Measurements from ENCODE around the gene BUD31. TPM values are rescaled to one million over a fixed set of nuclear protein-coding genes. Genes with fewer than 3 reads are reported as not detected.

BUD31 gene
- total and polyA plus RNA-seq, 2 of the 4 experiments (the other 2 are of a cell fraction): 72.6 to 97.2 TPM

- H2AFZ ChIP-seq (replicated peaks; ENCODE audit: low read length, poor library complexity): peak overlapping the region; percentile 32
- peaks cover 14% of the 10 kb centered on the region for H3K4me1 ChIP-seq (ENCODE audit: control insufficient read depth, insufficient read depth, low read length)
- no peak overlapping the region for H3K56ac ChIP-seq (ENCODE audit: extremely low read depth, insufficient read depth, low read length)
- ChIA-PET CTCF (no interaction called here), POLR2A (ENCODE audit: unreplicated experiment) (no interaction called here)
- 95% methylated on average over 10 of the region's 16 CpGs; no CpG with 5 or more reads in 1 of the 2 experiments for WGBS, 2 experiments (ENCODE audit: extremely low coverage in 2 of 2, insufficient read length in 1 of 2)
- no peak overlapping the region; the same call in 1 of the 2 replicates for H3K27ac ChIP-seq (ENCODE audit: insufficient read depth, low read length)
- peaks cover 25 to 73% of the 10 kb centered on the region in 2 experiments for H3K79me1 ChIP-seq (ENCODE audit: low read depth in 1 of 2, low read length in 2 of 2)
- H3K9ac ChIP-seq (ENCODE audit: low read depth, low read length): no peak overlapping the region
- no peak overlapping the region for H2BK5ac ChIP-seq (ENCODE audit: low read depth, low read length, poor library complexity, severe bottlenecking)
- peaks cover 62% of the 10 kb centered on the region for H4K20me1 ChIP-seq (ENCODE audit: insufficient read depth, low read length)
- dilution Hi-C loops (cut with HindIII; ENCODE audit: low sequenced_read_pairs, unreplicated experiment): no loop called here
- H3K4me2 ChIP-seq (ENCODE audit: low read depth, low read length): no peak overlapping the region
- DNase-seq (no peak), ATAC-seq (ENCODE audit: low read depth) (no peak)
- in situ Hi-C loops (cut with MboI; ENCODE audit: low sequenced_read_pairs): no loop called here
- H3K9me1 ChIP-seq (ENCODE audit: insufficient read depth, low read length): peaks cover 13% of the 10 kb centered on the region
- peak overlapping the region; percentile 52; the same call in 1 of the 2 replicates for H3K23ac ChIP-seq (ENCODE audit: low read depth, low read length)
- TF ChIP-seq CEBPB (IDR thresholded peaks at IDR 0.05; ENCODE audit: low read depth, low read length) (no peak), RFX5 (IDR thresholded peaks at IDR 0.05; ENCODE audit: low read depth, low read length) (no peak), FOS (IDR thresholded peaks at IDR 0.05; ENCODE audit: low read depth, low read length) (no peak), RAD21 (IDR thresholded peaks at IDR 0.05; ENCODE audit: low read length) (no peak), MAZ (IDR thresholded peaks at IDR 0.05; ENCODE audit: borderline replicate concordance, low read depth, low read length) (no peak), CTCF (conservative IDR thresholded peaks at IDR 0.05; ENCODE audit: low read depth, low read length) (no peak), POLR2A (IDR thresholded peaks at IDR 0.05; ENCODE audit: low read depth, low read length) (no peak), RCOR1 (IDR thresholded peaks at IDR 0.05; ENCODE audit: insufficient replicate concordance, low read length) (no peak), SMC3 (IDR thresholded peaks at IDR 0.05; ENCODE audit: low read depth, low read length) (no peak), MXI1 (IDR thresholded peaks at IDR 0.05; ENCODE audit: borderline replicate concordance, low read depth, low read length) (no peak), USF2 (IDR thresholded peaks at IDR 0.05; ENCODE audit: low read depth, low read length) (no peak), CHD1 (IDR thresholded peaks at IDR 0.05; ENCODE audit: low read depth, low read length) (no peak), BHLHE40 (IDR thresholded peaks at IDR 0.05; ENCODE audit: low read depth, low read length) (no peak), MAFK (IDR thresholded peaks at IDR 0.05; ENCODE audit: low read depth, low read length) (no peak)
- no peak overlapping the region for H3K4me3 ChIP-seq (ENCODE audit: insufficient read depth, low read depth, low read length)
- H3K18ac ChIP-seq (ENCODE audit: low read depth, low read length): no peak overlapping the region
- peak overlapping the region; percentile 42 for H2AK9ac ChIP-seq (replicated peaks; ENCODE audit: low read depth, low read length, poor library complexity)
- no peak overlapping the region for H2BK20ac ChIP-seq (ENCODE audit: low read depth, low read length)
- H4K91ac ChIP-seq (ENCODE audit: insufficient read depth, low read depth, low read length): no peak overlapping the region
- no peak overlapping the region for H3K4ac ChIP-seq (ENCODE audit: low read depth, low read length)
- peak overlapping the region; percentile 73; the same call in 1 of the 2 replicates for H2AK5ac ChIP-seq (ENCODE audit: low read depth, low read length)
- H2BK120ac ChIP-seq (ENCODE audit: low read depth, low read length): no peak overlapping the region
- no peak overlapping the region for H4K8ac ChIP-seq (ENCODE audit: low read depth in 2 of 2, low read length in 2 of 2)
- H4K5ac ChIP-seq (ENCODE audit: low read depth, low read length): peak overlapping the region; percentile 52; the same call in 1 of the 2 replicates
- H2BK15ac ChIP-seq (ENCODE audit: low read depth, low read length): no peak overlapping the region
- no peaks in the 10 kb centered on the region for H3K9me3 ChIP-seq (ENCODE audit: control insufficient read depth, insufficient read depth, low read length)
- no TSS peak for BruUV-seq (replicated peaks)
- intact Hi-C loops (cut with micrococcal nuclease): no loop called here
- H3K14ac ChIP-seq (replicated peaks; ENCODE audit: low read depth, low read length): no peak overlapping the region
- no peaks in the 10 kb centered on the region for H3K27me3 ChIP-seq (ENCODE audit: control insufficient read depth, insufficient read depth, low read length)
- peaks cover 6% of the 10 kb centered on the region for H3K36me3 ChIP-seq (ENCODE audit: control insufficient read depth, insufficient read depth, low read length)
These were observed 27.7 kb upstream of the BUD31 start for GRCh38 chr7:99380823-99381663.

Measured in IMR-90 (cell line).